Epithelial cell of proximal tubule (primary cell): Measurements from ENCODE around the gene MAGI2. TPM values are rescaled to one million over a fixed set of nuclear protein-coding genes. Genes with fewer than 3 reads are reported as not detected.

Experiments
- DNase-seq: peaks from one replicate; pipeline ENCODE4 v3.0.0-alpha.2; 2011; ENCODE audit warnings: low read depth
- H3K4me3 ChIP-seq: 2 replicates; pipeline ENCODE4 v1.5.1; 2011; ENCODE audit warnings: low read depth, mild to moderate bottlenecking, low read length
- CTCF ChIP-seq: conservative IDR thresholded peaks from 2 replicates; pipeline ENCODE4 v1.5.1; 2012; ENCODE audit warnings: low read depth, mild to moderate bottlenecking, low read length
- total RNA-seq: library from RNA; depleted of rRNA; stranded (reverse); fragments of >200 nt; gene quantifications from 2 replicates; pipeline ENCODE4 v1.2.3, GENCODE V29; 2015

MAGI2 gene
- total RNA-seq, 1 donor from 2014 or later: 0.92 TPM

GRCh38 chr7:79217468-79217867, 236.0 kb downstream of the MAGI2 start:
- DNase-seq: peak; percentile 25
- no peak overlapping the region for H3K4me3 ChIP-seq
- TF ChIP-seq CTCF: no peak

DNA sequence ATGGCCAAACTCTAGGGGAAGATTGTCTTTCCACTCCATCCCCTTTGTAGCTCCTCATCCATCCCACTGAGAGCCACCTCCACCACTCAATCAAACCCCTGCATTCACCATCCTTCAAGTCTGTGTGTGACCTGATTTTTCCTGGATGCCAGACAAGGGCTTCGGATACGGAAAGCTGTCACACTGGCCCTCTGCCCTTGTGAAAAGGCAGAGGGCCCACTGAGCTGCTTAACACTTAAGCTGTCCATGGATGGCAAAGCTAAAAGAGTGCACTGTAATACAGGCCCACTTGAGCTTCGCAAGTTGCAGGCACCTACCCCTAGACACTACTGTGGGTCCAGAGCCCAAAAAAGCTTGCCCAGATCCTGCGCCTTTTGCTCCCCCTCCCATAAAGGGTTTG, 237.2 kb downstream of the MAGI2 start:
- TF ChIP-seq CTCF: no peak

DNA sequence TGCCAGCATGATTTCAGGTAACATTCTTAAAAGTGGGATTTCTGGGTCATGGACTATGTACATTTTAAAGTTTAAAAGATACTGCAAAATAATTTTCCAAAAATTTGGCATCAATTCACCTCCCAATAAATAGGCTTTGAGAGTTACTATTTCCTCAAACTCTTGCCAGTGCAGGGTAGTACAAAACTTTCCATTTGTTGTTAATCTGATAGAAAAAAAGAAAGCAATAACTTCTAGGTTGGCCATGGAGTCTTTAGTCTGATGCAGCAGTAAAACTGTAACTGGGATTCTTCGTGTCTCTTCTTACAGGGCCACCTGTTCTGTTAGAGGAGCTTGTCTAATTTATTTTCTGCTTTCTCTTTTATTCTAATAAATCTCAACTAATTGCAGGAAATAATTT, 241.1 kb downstream of the MAGI2 start:
- no peak for DNase-seq
- no peak overlapping the region for H3K4me3 ChIP-seq
- TF ChIP-seq CTCF: no peak

More for the DNA sequence above, 237.2 kb downstream of the MAGI2 start:
- no peak for DNase-seq
- no peak overlapping the region for H3K4me3 ChIP-seq

- no peak for TF ChIP-seq CTCF
- no peak for DNase-seq
- H3K4me3 ChIP-seq: no peak overlapping the region
Measured at GRCh38 chr7:79211724-79212123, 241.7 kb downstream of the MAGI2 start.

DNA sequence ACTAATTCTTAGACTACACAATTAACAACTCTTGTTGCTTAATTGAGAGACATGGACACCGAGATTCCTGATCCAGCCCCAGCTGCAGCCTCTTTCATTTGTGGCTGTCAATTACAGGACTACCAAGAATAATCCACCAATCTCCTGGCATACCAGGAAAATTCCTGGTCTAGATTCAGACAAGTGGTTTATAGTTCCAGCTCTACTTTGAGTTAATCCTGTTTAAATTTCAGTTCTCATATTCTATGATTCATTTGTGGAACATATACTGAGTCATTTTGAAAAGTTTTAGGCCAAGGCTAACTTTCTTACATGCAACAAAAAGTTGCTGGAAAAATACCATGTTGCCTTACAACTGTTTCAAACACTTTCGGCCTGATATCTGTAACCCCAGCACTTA, 253.5 kb downstream of the MAGI2 start:
- no peak for TF ChIP-seq CTCF
- no peak overlapping the region for H3K4me3 ChIP-seq
- DNase-seq: no peak

GRCh38 chr7:79199266-79199665, 254.2 kb downstream of the MAGI2 start:
- no peak for TF ChIP-seq CTCF
- DNase-seq: no peak
- no peak overlapping the region for H3K4me3 ChIP-seq

GRCh38 chr7:79185605-79186004, 267.9 kb downstream of the MAGI2 start:
- no peak for DNase-seq
- H3K4me3 ChIP-seq: no peak overlapping the region
- TF ChIP-seq CTCF: no peak
